CD14-positive monocyte (primary cell): ENCODE data around the gene PDE8A. TPM values are rescaled to one million over a fixed set of nuclear protein-coding genes. Genes with fewer than 3 reads are reported as not detected.

Experiments used
- DNase-seq, 3 donors: peaks; one replicate each; pipeline ENCODE4 v3.0.0-alpha.2; 2011 to 2022
- H2AFZ ChIP-seq: 2 replicates; pipeline ENCODE4 v1.6.0; 2012; ENCODE audit warnings: mild to moderate bottlenecking, low read depth, low read length, inconsistent platforms; ENCODE audit not compliant: insufficient read depth, poor library complexity, severe bottlenecking
- H3K27ac ChIP-seq, 2 donors: 1 replicate in 1 of 2; 2 replicates in 1 of 2; pipeline ENCODE4 v1.5.1; 2012 to 2013; ENCODE audit warnings: low read length in 2 of 2, control low read depth in 1 of 2, inconsistent platforms in 1 of 2, low read depth in 1 of 2, mild to moderate bottlenecking in 1 of 2
- H3K27me3 ChIP-seq, 2 donors: one replicate each; pipeline versions ENCODE4 v1.6.0 to v1.6.1; 2011 to 2013; ENCODE audit warnings: low read length in 2 of 2; ENCODE audit not compliant: control insufficient read depth in 2 of 2, insufficient read depth in 2 of 2
- H3K36me3 ChIP-seq, 2 donors: replicated peaks in 1 of 2; 1 replicate in 1 of 2; 2 replicates in 1 of 2; pipeline versions ENCODE4 v1.5.1 to v1.6.1; 2012 to 2013; ENCODE audit warnings: low read length in 2 of 2, control low read depth in 1 of 2, inconsistent platforms in 1 of 2, mild to moderate bottlenecking in 1 of 2; ENCODE audit not compliant: insufficient read depth in 2 of 2, control insufficient read depth in 1 of 2
- H3K4me1 ChIP-seq, 2 donors: 1 replicate in 1 of 2; 2 replicates in 1 of 2; pipeline versions ENCODE4 v1.5.1 to v1.6.1; 2012 to 2013; ENCODE audit warnings: low read length in 2 of 2, control low read depth in 1 of 2, inconsistent platforms in 1 of 2, mild to moderate bottlenecking in 1 of 2, moderate library complexity in 1 of 2; ENCODE audit not compliant: insufficient read depth in 2 of 2, control insufficient read depth in 1 of 2
- H3K4me2 ChIP-seq: replicated peaks from 2 replicates; pipeline ENCODE3; 2012; ENCODE audit warnings: low read length, moderate library complexity, mild to moderate bottlenecking; ENCODE audit not compliant: poor library complexity, severe bottlenecking; ENCODE audit errors: extremely low read depth
- H3K4me3 ChIP-seq, 3 experiments: fragments of 200-600 bp in 1 of 3; sonication (generic) in 1 of 3; replicated peaks in 1 of 3; 1 replicate in 2 of 3; 2 replicates in 1 of 3; pipeline ENCODE4 v1.5.1; 2011 to 2013; ENCODE audit warnings: low read length in 3 of 3, mild to moderate bottlenecking in 3 of 3, control low read depth in 2 of 3, low read depth in 2 of 3, inconsistent platforms in 1 of 3, moderate library complexity in 1 of 3
- H3K79me2 ChIP-seq: 2 replicates; pipeline ENCODE4 v1.6.0; 2012; ENCODE audit warnings: mild to moderate bottlenecking, control low read depth, inconsistent platforms, low read length, moderate library complexity; ENCODE audit not compliant: insufficient read depth
- H3K9ac ChIP-seq: 2 replicates; pipeline ENCODE4 v1.6.0; 2017; ENCODE audit warnings: low read length, mild to moderate bottlenecking; ENCODE audit not compliant: insufficient read depth, poor library complexity, severe bottlenecking
- H3K9me3 ChIP-seq, 2 donors: replicated peaks in 1 of 2; 1 replicate in 1 of 2; 2 replicates in 1 of 2; pipeline versions ENCODE4 v1.5.1 to v1.6.1; 2012 to 2013; ENCODE audit warnings: low read length in 2 of 2, control low read depth in 1 of 2; ENCODE audit not compliant: control insufficient read depth in 1 of 2, insufficient read depth in 1 of 2
- H4K20me1 ChIP-seq: 2 replicates; pipeline ENCODE4 v1.6.0; 2012; ENCODE audit warnings: mild to moderate bottlenecking, low read length, control low read depth, moderate library complexity; ENCODE audit not compliant: insufficient read depth
- H3K27ac Mint-ChIP-seq, 7 donors: one replicate each; pipeline ENCODE4 v1.8.0; 2020; ENCODE audit warnings: mild to moderate bottlenecking in 7 of 7, mixed read lengths in 7 of 7, moderate library complexity in 6 of 7, inconsistent platforms in 2 of 7
- H3K27me3 Mint-ChIP-seq, 3 donors: one replicate each; pipeline ENCODE4 v1.8.0; 2021 to 2022; ENCODE audit warnings: low read depth in 3 of 3, mild to moderate bottlenecking in 3 of 3, mixed read lengths in 3 of 3, moderate library complexity in 3 of 3, inconsistent platforms in 1 of 3
- H3K36me3 Mint-ChIP-seq, 2 donors: one replicate each; pipeline ENCODE4 v1.8.0; 2020; ENCODE audit warnings: mixed read lengths in 2 of 2, inconsistent platforms in 1 of 2, mild to moderate bottlenecking in 1 of 2
- H3K4me1 Mint-ChIP-seq: one replicate; pipeline ENCODE4 v1.8.0; 2020; ENCODE audit warnings: mild to moderate bottlenecking, mixed read lengths
- H3K4me3 Mint-ChIP-seq, 2 donors: one replicate each; pipeline ENCODE4 v1.8.0; 2020; ENCODE audit warnings: mild to moderate bottlenecking in 2 of 2, mixed read lengths in 2 of 2, moderate library complexity in 1 of 2
- H3K9me3 Mint-ChIP-seq, 7 donors: one replicate each; pipeline ENCODE4 v1.8.0; 2020 to 2022; ENCODE audit warnings: mixed read lengths in 7 of 7, mild to moderate bottlenecking in 6 of 7, moderate library complexity in 6 of 7, inconsistent platforms in 2 of 7
- WGBS: methylation state at CpG from one replicate; pipeline ENCODE4 v1.1.5; 2013; ENCODE audit warnings: missing lambda C conversion rate; ENCODE audit not compliant: insufficient coverage; 5-methylcytosine and 5-hydroxymethylcytosine counted together
- intact Hi-C, 2 donors: fragments of 100-400 bp; cut with micrococcal nuclease; formaldehyde crosslinking; loops; one replicate each; pipeline versions ENCODE4 v1.15.0 to v1.15.1; 2023
- polyA plus RNA-seq, 3 donors: library from polyadenylated mRNA; depleted of rRNA in 1 of 3; unstranded in 2 of 3; stranded (reverse) in 1 of 3; fragments of 300-500 nt in 2 of 3; fragments of >200 nt in 1 of 3; fragmentation: Illumina TruSeq in 2 of 3; gene quantifications; 1 replicate in 2 of 3; 2 replicates in 1 of 3; pipeline ENCODE4 v1.2.3, GENCODE V29; 2012 to 2021
- TF ChIP-seq, protein P1 (sequence below): fragments of 200-600 bp; IDR thresholded peaks from one replicate; pipeline ENCODE4 v1.8.0; 2022; ENCODE audit warnings: antibody characterized with exemption, mild to moderate bottlenecking

PDE8A gene
- polyA plus RNA-seq, 3 donors, result 2.8 to 33.4 (median 4.9) TPM

DNA sequence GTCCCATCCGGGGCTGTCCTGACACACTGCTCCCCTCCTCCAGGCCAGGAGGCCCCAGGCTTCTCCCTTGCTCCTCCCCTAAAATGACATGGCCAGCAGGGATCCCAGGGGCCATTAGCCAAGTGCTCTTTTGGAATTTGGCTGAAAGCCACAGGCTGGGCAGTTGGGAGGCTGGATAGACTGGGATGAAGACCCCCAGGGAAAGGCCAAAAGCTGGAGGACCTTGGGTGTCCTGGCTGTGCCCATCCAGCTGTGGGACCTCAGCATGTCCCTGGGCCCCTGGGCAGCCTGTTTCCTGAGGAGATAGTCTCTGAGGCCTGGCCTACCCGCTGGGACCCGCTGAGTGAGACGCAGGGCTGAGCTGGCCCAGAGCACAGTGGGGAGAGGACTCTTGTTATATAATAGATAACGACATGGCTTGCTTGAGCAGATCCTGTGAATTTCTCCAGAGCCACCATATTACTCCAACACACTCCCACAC lies 5.7 kb upstream of the PDE8A start:
- H3K36me3 Mint-ChIP-seq, result no peaks in the 10 kb centered on the region

DNA sequence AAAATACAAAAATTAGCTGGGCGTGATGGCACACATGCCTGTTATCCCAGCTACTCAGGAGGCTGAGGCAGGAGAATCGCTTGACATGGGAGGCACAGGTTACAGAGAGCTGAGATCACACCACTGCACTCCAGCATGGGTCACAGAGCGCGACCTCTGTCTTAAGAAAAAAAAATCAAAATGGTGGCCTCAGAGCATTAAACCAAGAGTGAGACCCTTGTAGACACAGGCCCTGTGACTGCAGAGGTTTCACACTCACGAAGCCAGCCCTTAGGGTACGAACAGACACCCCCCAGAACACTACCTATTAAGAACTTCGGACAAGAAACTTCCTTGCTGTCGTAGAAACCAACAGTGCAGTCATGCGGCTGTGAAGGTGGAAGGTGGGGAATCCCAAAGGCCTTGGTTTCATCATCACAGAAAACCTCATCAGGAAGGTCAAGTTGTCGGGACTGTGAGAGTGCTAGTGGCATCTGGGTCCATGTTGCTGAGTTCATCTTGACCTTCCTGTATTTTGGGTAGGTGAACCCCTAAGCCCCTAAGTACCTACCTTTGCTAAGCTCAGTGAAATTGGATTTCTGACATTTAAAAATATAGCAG lies 4.8 kb upstream of the PDE8A start:
- H3K79me2 ChIP-seq, result no peaks in the 10 kb centered on the region
- TF ChIP-seq, protein P1, sequence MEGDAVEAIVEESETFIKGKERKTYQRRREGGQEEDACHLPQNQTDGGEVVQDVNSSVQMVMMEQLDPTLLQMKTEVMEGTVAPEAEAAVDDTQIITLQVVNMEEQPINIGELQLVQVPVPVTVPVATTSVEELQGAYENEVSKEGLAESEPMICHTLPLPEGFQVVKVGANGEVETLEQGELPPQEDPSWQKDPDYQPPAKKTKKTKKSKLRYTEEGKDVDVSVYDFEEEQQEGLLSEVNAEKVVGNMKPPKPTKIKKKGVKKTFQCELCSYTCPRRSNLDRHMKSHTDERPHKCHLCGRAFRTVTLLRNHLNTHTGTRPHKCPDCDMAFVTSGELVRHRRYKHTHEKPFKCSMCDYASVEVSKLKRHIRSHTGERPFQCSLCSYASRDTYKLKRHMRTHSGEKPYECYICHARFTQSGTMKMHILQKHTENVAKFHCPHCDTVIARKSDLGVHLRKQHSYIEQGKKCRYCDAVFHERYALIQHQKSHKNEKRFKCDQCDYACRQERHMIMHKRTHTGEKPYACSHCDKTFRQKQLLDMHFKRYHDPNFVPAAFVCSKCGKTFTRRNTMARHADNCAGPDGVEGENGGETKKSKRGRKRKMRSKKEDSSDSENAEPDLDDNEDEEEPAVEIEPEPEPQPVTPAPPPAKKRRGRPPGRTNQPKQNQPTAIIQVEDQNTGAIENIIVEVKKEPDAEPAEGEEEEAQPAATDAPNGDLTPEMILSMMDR, result no peak
- no peak for DNase-seq
- H3K27me3 Mint-ChIP-seq, result peaks cover 9 to 15% (median 14%) of the 10 kb centered on the region in 3 donors
- peaks cover 8% of the 10 kb centered on the region in 2 donors for H3K4me1 ChIP-seq
- no peak overlapping the region for H3K4me2 ChIP-seq
- intact Hi-C loops, result no loop called here
- no peaks in the 10 kb centered on the region for H3K36me3 Mint-ChIP-seq
- no peaks in the 10 kb centered on the region for H3K36me3 ChIP-seq
- no peaks in the 10 kb centered on the region for H4K20me1 ChIP-seq
- H3K27ac Mint-ChIP-seq, result peak overlapping the region in 2 of 7 donors; percentile 69 to 72
- H3K27me3 ChIP-seq, result peaks cover 0 to 9% of the 10 kb centered on the region in 2 donors
- H3K4me3 Mint-ChIP-seq, result no peak overlapping the region
- no peak overlapping the region for H3K4me3 ChIP-seq
- WGBS, result 100% methylated on average over 4 of the region's 10 CpGs
- H3K9me3 ChIP-seq, result no peaks in the 10 kb centered on the region
- H3K4me1 Mint-ChIP-seq, result peaks cover 8% of the 10 kb centered on the region
- no peak overlapping the region for H2AFZ ChIP-seq
- no peaks in the 10 kb centered on the region for H3K9me3 Mint-ChIP-seq
- no peak overlapping the region for H3K9ac ChIP-seq
- no peak overlapping the region for H3K27ac ChIP-seq

More for the DNA sequence above, 5.7 kb upstream of the PDE8A start:
- Mint-ChIP-seq H3K27ac (no peak overlapping the region), H3K9me3 (no peaks in the 10 kb centered on the region), H3K4me1 (peaks cover 8% of the 10 kb centered on the region), H3K27me3 (peaks cover 9 to 17% (median 14%) of the 10 kb centered on the region in 3 donors), H3K4me3 (no peak overlapping the region)
- Histone ChIP-seq H3K79me2 (no peaks in the 10 kb centered on the region), H3K4me2 (no peak overlapping the region), H3K9ac (no peak overlapping the region), H2AFZ (no peak overlapping the region), H3K36me3 (no peaks in the 10 kb centered on the region), H3K27me3 (peaks cover 0 to 9% of the 10 kb centered on the region in 2 donors), H3K4me1 (peaks cover 8% of the 10 kb centered on the region in 2 donors), H4K20me1 (no peaks in the 10 kb centered on the region), H3K9me3 (no peaks in the 10 kb centered on the region), H3K27ac (no peak overlapping the region), H3K4me3 (no peak overlapping the region)
- intact Hi-C loops, result no loop called here
- no peak for DNase-seq
- 88% methylated on average over 1 of the region's 5 CpGs for WGBS
- TF ChIP-seq, protein P1, result no peak
